MG63 (cell line): ENCODE data around the gene HOXA10. TPM values are rescaled to one million over a fixed set of nuclear protein-coding genes. Genes with fewer than 3 reads are reported as not detected.

ENCODE experiments used
- DNase-seq: peaks from one replicate; pipeline ENCODE4 v3.0.0-alpha.2; 2020
- H3K27me3 ChIP-seq: fragments of 250-450 bp; sonication (Bioruptor Pico); 2 replicates; pipeline ENCODE4 v1.5.1; 2020; ENCODE audit warnings: mild to moderate bottlenecking, moderate library complexity
- H3K36me3 ChIP-seq: fragments of 250-450 bp; sonication (Bioruptor Pico); 2 replicates; pipeline ENCODE4 v1.5.1; 2020; ENCODE audit warnings: mild to moderate bottlenecking, moderate library complexity
- H3K4me3 ChIP-seq: fragments of 250-450 bp; sonication (Bioruptor Pico); 2 replicates; pipeline ENCODE4 v1.5.1; 2020; ENCODE audit warnings: mild to moderate bottlenecking, moderate library complexity
- H3K9me3 ChIP-seq: fragments of 250-450 bp; sonication (Bioruptor Pico); 2 replicates; pipeline ENCODE4 v1.5.1; 2020; ENCODE audit warnings: mild to moderate bottlenecking, moderate library complexity
- total RNA-seq: library from RNA; depleted of rRNA; stranded (reverse); fragments of >200 nt; shearing (Covaris generic); gene quantifications from 2 replicates; pipeline ENCODE4 v1.2.3, GENCODE V29; 2014; ENCODE audit warnings: low replicate concordance

The HOXA10 gene
- total RNA-seq, 1 experiment from 2014 or later, result 26.7 TPM

- Histone ChIP-seq H3K4me3 (no peak overlapping the region), H3K36me3 (peaks cover 18% of the 10 kb centered on the region), H3K27me3 (no peaks in the 10 kb centered on the region), H3K9me3 (no peaks in the 10 kb centered on the region)
- no peak for DNase-seq
Observed at GRCh38 chr7:27158436-27159265, 15.5 kb downstream of the HOXA10 start.

GRCh38 chr7:27157702-27158431 lies 16.3 kb downstream of the HOXA10 start:
- DNase-seq, result no peak
- Histone ChIP-seq H3K4me3 (no peak overlapping the region), H3K36me3 (peaks cover 10% of the 10 kb centered on the region), H3K9me3 (no peaks in the 10 kb centered on the region), H3K27me3 (no peaks in the 10 kb centered on the region)

DNA sequence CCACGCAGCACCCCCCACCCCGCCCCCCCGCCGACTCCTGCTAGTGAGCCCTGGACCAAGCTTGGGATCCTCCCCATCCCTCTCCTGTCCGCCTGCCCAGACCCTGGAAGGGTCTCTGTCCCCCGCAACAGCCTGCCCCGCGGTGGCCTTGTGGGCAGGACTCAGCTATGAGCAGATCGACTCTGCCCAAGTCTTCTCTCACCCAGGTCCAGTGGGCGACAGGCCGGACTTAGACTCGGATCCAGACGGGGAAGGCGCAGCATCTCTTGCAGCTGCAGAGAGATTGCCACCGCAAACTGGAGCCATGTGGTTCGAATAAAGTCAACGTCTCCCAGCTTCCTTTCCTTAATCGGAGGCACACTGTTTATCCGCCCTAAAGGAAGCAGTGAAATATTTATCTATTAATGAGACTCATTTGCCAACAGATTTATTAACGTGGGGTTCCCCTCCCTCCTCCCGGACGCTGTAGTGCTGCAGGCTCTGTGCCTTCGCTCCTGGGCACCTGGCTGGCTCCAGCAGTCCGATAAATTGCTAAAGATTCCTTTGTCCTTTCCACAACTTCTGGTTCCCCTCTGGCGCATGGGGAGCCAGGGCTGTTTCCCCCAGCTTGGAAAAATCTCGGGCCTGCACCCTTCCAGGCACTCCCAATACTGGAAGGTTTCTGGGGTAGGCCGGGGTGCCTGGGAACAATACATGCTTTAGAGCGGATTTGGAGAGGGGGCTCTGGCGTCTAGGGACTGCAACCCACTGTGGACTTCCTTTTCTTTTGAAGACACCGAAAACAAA lies 17.0 kb downstream of the HOXA10 start:
- no peak for DNase-seq
- peak overlapping the region; percentile 83 for H3K4me3 ChIP-seq
- no peaks in the 10 kb centered on the region for H3K27me3 ChIP-seq
- no peaks in the 10 kb centered on the region for H3K9me3 ChIP-seq
- H3K36me3 ChIP-seq, result peaks cover 5% of the 10 kb centered on the region; the same call in 1 of the 2 replicates

DNA sequence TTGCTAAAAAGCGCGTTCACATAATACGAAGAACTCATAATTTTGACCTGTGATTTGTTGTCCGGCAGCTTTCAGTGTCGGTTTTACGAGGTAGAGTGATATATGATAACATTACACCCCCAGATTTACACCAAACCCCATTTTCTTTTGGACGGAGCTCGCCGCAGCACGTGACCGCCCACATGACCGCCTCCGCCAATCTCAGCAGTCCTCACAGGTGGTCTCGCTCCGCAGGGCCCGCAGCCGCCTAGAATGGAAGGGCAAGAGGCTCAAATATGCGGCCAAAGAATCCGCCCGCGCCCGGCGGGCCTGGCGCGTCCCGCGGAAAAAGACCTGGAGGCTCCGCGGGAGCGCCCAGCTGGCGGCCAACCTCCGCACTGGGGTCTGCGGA lies 17.6 kb downstream of the HOXA10 start, which contains the start of gene HOXA7:
Gene HOXA7, minus strand, starts transcription at position 168 of the 391 bp plus-strand sequence. Its CDS starts 130 bp downstream, at position 38.
- DNase-seq, result peak; percentile 86
- Histone ChIP-seq H3K9me3 (no peaks in the 10 kb centered on the region), H3K4me3 (peak within 1 kb of the TSS; percentile 83), H3K36me3 (no peaks in the 10 kb centered on the region), H3K27me3 (no peaks in the 10 kb centered on the region)

GRCh38 chr7:27155816-27156507 lies 18.2 kb downstream of the HOXA10 start:
- no peaks in the 10 kb centered on the region for H3K27me3 ChIP-seq
- no peaks in the 10 kb centered on the region for H3K9me3 ChIP-seq
- peak; percentile 47 for DNase-seq
- peak overlapping the region; percentile 83 for H3K4me3 ChIP-seq
- H3K36me3 ChIP-seq, result no peaks in the 10 kb centered on the region

DNA sequence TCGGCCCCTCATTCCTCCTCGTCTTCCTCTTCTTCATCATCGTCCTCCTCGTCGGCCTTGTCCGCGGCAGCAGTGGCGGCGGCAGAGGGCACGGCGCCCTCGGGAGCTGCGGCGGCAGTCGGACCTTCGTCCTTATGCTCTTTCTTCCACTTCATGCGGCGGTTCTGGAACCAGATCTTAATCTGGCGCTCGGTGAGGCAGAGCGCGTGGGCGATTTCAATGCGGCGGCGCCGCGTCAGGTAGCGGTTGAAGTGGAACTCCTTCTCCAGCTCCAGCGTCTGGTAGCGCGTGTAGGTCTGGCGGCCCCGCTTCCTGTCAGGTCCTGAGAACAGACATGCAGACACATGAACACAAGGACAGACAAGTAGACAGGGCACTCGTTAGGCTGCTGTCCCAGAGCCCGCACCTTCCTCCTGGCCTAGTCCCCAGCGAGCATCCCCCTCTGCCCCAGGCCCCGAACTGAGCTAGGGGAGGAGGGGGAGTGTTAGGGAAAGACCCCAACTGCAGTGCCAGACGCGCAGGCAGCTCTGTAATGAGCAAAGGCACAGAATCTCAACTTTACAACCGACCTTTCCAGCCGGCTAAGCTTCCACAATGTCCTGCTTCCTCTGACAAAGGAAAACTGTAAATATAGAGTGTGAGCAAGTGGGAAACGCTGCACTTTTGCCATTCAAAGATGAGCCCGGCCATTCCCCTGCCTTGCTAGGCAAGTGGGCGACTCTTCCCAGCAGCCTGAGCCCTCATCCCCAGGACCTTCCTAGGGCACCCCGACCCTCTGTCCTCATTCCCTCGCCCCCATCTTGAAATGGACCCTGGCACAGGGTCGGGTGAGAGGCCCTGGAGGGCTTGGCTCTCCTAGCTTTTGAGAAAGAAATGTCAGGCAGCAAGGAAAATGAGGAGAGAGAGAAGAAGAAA lies 19.0 kb downstream of the HOXA10 start:
- no peaks in the 10 kb centered on the region for H3K27me3 ChIP-seq
- H3K36me3 ChIP-seq, result no peaks in the 10 kb centered on the region
- no peaks in the 10 kb centered on the region for H3K9me3 ChIP-seq
- H3K4me3 ChIP-seq, result peak overlapping the region; percentile 83
- no peak for DNase-seq

DNA sequence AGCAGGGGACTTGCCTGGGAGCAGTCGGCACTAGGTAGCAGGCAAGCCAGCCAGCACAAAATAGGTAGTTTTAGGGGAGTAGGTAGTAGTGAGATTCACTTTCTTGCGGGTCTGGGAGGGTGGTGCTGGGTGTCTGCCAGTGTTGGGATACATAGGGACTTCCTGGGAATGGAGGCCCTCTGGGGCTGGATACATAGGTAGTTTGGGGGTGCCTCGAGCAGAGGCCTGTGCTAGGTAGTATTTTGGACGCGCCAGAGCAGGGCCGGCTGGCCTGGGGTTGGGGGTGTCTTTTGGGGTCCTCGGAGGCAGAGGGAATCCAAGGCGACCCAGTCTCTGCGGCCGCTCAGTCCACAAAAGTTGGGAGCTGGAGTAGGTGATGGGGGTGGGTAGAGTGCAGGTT lies 19.8 kb downstream of the HOXA10 start:
- DNase-seq, result no peak
- H3K9me3 ChIP-seq, result no peaks in the 10 kb centered on the region
- no peak overlapping the region for H3K4me3 ChIP-seq
- H3K27me3 ChIP-seq, result no peaks in the 10 kb centered on the region
- H3K36me3 ChIP-seq, result no peaks in the 10 kb centered on the region

- DNase-seq, result no peak
- Histone ChIP-seq H3K9me3 (no peaks in the 10 kb centered on the region), H3K4me3 (no peak overlapping the region), H3K36me3 (no peaks in the 10 kb centered on the region), H3K27me3 (no peaks in the 10 kb centered on the region)
Observed at GRCh38 chr7:27153526-27153925, 20.6 kb downstream of the HOXA10 start.

- Histone ChIP-seq H3K27me3 (no peaks in the 10 kb centered on the region), H3K4me3 (peak overlapping the region; percentile 53), H3K9me3 (no peaks in the 10 kb centered on the region), H3K36me3 (no peaks in the 10 kb centered on the region)
- DNase-seq, result no peak
Observed at GRCh38 chr7:27152816-27153442, 21.2 kb downstream of the HOXA10 start.

GRCh38 chr7:27151931-27152815 lies 21.9 kb downstream of the HOXA10 start, which contains the start of gene HOXA3:
Gene HOXA3 (minus strand): TSS chr7:27152583. CDS start chr7:27110640, 41,943 bp downstream.
- peak within 1 kb of the TSS; percentile 53 for H3K4me3 ChIP-seq

GRCh38 chr7:27151341-27151930 lies 22.7 kb downstream of the HOXA10 start:
- DNase-seq, result peak; percentile 59
- no peaks in the 10 kb centered on the region for H3K27me3 ChIP-seq
- H3K4me3 ChIP-seq, result peak overlapping the region; percentile 53
- H3K9me3 ChIP-seq, result no peaks in the 10 kb centered on the region
- H3K36me3 ChIP-seq, result no peaks in the 10 kb centered on the region

More at GRCh38 chr7:27151931-27152815, 21.9 kb downstream of the HOXA10 start, which contains the start of gene HOXA3:
- no peaks in the 10 kb centered on the region for H3K36me3 ChIP-seq
- H3K9me3 ChIP-seq, result no peaks in the 10 kb centered on the region
- H3K27me3 ChIP-seq, result no peaks in the 10 kb centered on the region
- DNase-seq, result peak; percentile 60

GRCh38 chr7:27150568-27151340 lies 23.4 kb downstream of the HOXA10 start:
- Histone ChIP-seq H3K27me3 (no peaks in the 10 kb centered on the region), H3K4me3 (peak overlapping the region; percentile 53), H3K36me3 (peaks cover 3% of the 10 kb centered on the region; the same call in 1 of the 2 replicates), H3K9me3 (no peaks in the 10 kb centered on the region)
- peak; percentile 86 for DNase-seq
